ENCODE measurements around the gene ACSS3. TPM values are rescaled to one million over a fixed set of nuclear protein-coding genes. Genes with fewer than 3 reads are reported as not detected.
"Not testable (repeated sequence)": the region's sequence is repeated elsewhere in the genome, so short reads cannot be mapped to it uniquely, and the experiment has no call there.

ACSS3 gene
- total RNA-seq, 2 donors from 2014 or later, result not detected

DNA sequence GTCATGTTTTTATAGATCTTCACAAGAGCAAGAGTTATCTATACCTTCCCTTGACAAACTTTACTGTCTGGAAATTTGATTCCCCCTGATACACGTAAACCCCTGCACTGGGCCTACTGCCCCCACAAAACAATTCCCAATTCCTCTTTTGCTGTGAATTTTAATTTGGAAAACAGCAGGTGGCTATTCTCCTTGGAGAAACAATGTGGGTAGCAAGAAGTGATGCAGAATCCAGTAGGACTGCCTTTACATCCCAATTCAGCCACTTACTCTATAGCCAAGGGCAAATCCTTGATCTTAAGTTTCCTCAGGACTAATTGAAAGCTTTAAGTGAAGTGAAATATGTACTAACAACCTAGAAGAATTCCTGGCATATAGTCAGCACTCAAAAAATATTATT is 129.3 kb downstream of the ACSS3 start:
- ATAC-seq, result no peak
- no peak for DNase-seq (ENCODE audit: low spot score)
- no peaks in the 10 kb centered on the region for H3K36me3 Mint-ChIP-seq
- no peak overlapping the region for H3K27ac Mint-ChIP-seq
- H3K4me1 Mint-ChIP-seq (ENCODE audit: low read depth in 2 of 2), result no peaks in the 10 kb centered on the region
- peaks cover 11% of the 10 kb centered on the region for H3K9me3 Mint-ChIP-seq
- H3K27me3 Mint-ChIP-seq, result no peaks in the 10 kb centered on the region
- no peak overlapping the region for H3K4me3 Mint-ChIP-seq

DNA sequence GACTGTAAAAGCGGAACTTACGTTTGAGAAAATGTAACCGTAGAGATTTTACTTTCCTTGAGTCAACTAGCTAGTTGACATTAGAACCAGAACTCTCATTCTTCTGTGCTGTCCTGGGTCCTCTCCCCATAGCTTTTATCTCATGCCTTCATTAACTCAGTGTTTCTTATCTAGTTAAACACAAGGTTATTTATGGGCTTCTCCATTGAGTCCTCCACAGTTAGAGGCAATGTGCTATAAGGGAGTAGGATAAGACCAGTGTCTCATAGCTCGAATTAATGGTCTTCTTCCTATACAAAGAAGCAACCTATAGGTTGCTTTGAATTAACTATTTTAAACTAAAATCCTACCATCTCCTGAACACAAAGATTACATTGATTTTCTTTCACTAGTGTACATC is 129.8 kb downstream of the ACSS3 start:
- DNase-seq (ENCODE audit: low spot score) (no peak), ATAC-seq (no peak)

DNA sequence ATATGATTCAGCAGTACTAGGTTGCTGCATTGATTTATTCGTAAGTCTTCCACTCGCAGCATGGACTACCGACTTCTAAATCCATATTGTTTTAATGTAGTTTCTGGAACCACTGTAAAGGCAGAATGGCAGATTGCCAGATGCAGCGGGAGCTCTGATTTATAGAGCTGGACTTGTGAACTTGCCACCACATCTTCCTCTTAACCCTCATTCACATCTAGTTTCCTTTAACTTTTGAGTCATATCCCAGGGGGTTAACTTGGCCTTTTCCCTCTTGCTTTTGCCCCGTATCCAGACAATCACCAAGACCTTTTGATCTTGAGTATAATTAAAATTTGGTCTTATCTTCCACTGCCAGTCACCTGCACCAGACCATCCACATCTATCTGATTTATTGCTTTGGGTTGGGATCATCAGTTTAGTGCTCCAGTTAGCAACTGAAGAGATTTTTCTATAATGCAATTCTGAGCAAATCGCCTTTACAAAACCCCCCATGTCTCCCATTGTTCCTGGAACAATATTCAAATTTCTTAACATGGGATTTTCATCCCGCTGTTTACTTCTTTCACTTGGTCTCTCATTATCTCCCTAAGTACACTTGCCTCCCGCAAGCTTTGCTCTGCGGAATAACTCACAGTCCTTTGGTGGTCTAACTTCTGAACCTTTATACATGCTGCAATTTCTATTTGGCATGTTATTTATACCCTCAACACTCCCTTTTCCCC is 130.5 kb downstream of the ACSS3 start:
- Mint-ChIP-seq H3K9me3 (peaks cover 11% of the 10 kb centered on the region), H3K36me3 (no peaks in the 10 kb centered on the region), H3K4me3 (no peak overlapping the region), H3K4me1 (ENCODE audit: low read depth in 2 of 2) (no peaks in the 10 kb centered on the region), H3K27ac (no peak overlapping the region), H3K27me3 (no peaks in the 10 kb centered on the region)
- DNase-seq (ENCODE audit: low spot score) (no peak), ATAC-seq (no peak)

More for the DNA sequence above, 129.8 kb downstream of the ACSS3 start:
- peaks cover 11% of the 10 kb centered on the region for H3K9me3 Mint-ChIP-seq
- no peak overlapping the region for H3K4me3 Mint-ChIP-seq
- H3K36me3 Mint-ChIP-seq, result no peaks in the 10 kb centered on the region
- H3K27ac Mint-ChIP-seq, result no peak overlapping the region
- no peaks in the 10 kb centered on the region for H3K4me1 Mint-ChIP-seq (ENCODE audit: low read depth in 2 of 2)
- no peaks in the 10 kb centered on the region for H3K27me3 Mint-ChIP-seq

DNA sequence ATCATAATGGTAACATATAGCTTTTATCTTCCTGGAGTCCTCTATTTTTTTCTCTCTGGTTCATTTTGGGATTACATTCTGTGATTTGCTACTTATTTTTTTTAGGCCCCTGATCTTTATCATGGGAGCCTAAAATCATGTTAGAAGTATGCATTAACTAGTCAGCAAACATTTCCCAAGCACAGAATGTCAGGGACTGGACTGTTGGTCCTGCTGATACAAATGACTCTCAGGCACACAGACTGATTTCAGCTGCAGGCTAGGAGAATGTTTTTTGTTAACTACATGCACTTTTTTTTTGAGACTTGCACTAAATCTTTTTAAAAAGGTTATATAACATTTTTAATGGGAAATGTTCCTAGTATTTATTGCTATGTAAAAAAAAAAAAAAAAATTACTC is 131.1 kb downstream of the ACSS3 start:
- H3K27ac Mint-ChIP-seq, result no peak overlapping the region
- no peaks in the 10 kb centered on the region for H3K36me3 Mint-ChIP-seq
- H3K4me3 Mint-ChIP-seq, result no peak overlapping the region
- ATAC-seq (no peak), DNase-seq (ENCODE audit: low spot score) (no peak)
- H3K27me3 Mint-ChIP-seq, result no peaks in the 10 kb centered on the region
- H3K9me3 Mint-ChIP-seq, result peaks cover 15% of the 10 kb centered on the region
- H3K4me1 Mint-ChIP-seq (ENCODE audit: low read depth in 2 of 2), result no peaks in the 10 kb centered on the region

DNA sequence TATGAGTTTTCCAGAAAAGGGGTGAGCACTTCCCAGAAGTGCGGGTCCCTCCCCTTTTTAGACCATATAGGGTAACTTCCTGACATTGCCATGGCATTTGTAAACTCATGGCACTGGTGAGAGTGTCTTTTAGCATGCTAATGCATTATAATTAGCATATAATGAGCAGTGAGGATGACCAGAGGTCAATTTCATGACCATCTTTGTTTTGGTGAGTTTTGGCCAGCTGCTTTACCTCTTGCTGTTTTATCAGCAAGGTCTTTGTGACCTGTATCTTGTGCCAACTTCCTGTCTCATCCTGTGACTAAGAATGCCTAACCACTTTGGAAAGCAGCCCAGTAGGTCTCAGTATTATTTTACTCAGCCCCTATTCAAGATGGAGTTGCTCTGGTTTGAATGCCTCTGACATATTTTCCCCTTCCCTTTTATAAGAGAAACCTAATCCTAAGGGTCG is 131.9 kb downstream of the ACSS3 start:
- H3K4me3 Mint-ChIP-seq; H3K36me3 Mint-ChIP-seq; ATAC-seq; H3K27me3 Mint-ChIP-seq; DNase-seq (ENCODE audit: low spot score); H3K4me1 Mint-ChIP-seq (ENCODE audit: low read depth in 2 of 2); H3K27ac Mint-ChIP-seq: not testable (repeated sequence)
- peaks cover 12% of the 10 kb centered on the region for H3K9me3 Mint-ChIP-seq

DNA sequence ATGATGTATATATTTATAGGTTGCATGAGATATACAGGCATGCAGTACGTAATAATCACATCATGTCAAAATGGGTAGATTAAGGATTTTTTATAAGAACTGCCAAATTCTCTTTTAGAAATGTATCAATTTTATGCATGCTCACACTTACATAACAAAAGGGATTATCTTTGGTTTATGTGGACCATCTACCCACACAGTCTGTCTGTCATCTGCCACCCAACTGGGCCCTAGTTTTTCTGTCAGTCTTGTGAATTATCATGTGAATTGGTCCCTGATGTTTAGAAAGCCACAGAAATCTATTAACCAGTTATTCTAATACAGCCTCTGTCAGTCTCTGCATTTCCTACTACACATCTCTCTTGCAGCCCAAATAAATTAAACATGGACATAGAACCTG is 133.4 kb downstream of the ACSS3 start:
- Mint-ChIP-seq H3K9me3 (peaks cover 12% of the 10 kb centered on the region), H3K4me3 (no peak overlapping the region), H3K36me3 (no peaks in the 10 kb centered on the region), H3K27ac (no peak overlapping the region), H3K4me1 (ENCODE audit: low read depth in 2 of 2) (no peaks in the 10 kb centered on the region), H3K27me3 (no peaks in the 10 kb centered on the region)
- no peak for ATAC-seq
- DNase-seq (ENCODE audit: low spot score), result no peak

DNA sequence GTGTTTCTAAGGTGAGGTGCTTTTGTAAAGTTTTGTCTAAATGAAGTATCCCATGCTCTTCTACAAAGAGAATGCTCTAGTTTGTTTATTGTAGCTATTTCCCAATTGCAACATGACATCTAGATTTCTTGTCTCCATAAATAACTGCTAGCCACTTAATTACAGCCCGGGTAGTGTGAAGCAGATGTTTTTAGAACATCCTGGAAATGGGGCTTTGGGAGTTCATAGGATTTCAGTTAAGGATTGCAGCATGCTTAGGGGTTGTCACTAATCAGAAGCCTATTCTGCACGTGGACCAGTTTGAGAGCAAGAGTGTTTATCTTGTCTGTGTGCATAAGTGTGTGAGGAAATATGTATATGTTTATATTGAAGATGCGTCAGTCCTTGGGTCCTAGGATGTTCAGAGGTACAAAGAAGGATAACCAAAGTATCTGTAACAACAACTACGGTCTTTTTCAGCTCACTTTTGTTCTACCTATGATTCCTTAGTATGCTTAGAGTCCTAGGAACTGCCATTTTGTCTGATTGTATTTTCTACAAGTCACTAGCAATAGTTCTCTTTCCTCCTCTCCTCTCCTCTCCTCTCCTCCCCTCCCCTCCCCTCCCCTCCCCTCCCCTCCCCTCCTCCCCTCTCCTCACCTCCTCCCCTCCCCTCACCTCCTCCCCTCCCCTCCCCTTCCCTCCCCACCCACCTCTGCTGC is 135.3 kb downstream of the ACSS3 start:
- Mint-ChIP-seq H3K4me1 (ENCODE audit: low read depth in 2 of 2) (no peaks in the 10 kb centered on the region), H3K9me3 (peaks cover 12% of the 10 kb centered on the region), H3K36me3 (no peaks in the 10 kb centered on the region), H3K27me3 (no peaks in the 10 kb centered on the region), H3K4me3 (no peak overlapping the region), H3K27ac (no peak overlapping the region)
- no peak for ATAC-seq
- DNase-seq (ENCODE audit: low spot score), result no peak

GRCh38 chr12:81216739-81217138 is 138.9 kb downstream of the ACSS3 start:
- Mint-ChIP-seq H3K9me3 (peaks cover 6% of the 10 kb centered on the region), H3K4me1 (ENCODE audit: low read depth in 2 of 2) (no peaks in the 10 kb centered on the region), H3K27me3 (no peaks in the 10 kb centered on the region), H3K36me3 (no peaks in the 10 kb centered on the region), H3K27ac (no peak overlapping the region), H3K4me3 (no peak overlapping the region)
- DNase-seq (ENCODE audit: low spot score) (no peak), ATAC-seq (no peak)

DNA sequence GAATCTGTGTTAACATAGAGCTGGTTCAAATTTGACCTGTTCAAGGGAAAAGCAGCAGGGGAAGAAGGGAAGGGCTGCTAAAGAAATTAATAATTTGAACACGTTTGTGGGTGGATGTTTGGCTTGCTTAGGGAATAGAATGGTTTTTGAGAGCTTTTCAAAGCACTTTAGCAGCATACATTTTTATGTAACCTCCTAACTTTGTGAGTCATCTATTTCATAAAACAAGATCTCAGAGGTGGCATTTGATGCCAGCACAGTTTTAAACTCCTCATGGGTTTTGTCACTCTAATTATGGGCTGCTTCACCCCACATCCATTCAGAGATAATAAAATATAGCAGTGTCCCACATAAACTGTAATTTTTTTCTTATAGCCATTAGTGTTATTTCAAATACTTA is 143.8 kb downstream of the ACSS3 start:
- H3K36me3 Mint-ChIP-seq, result no peaks in the 10 kb centered on the region
- DNase-seq (ENCODE audit: low spot score) (no peak), ATAC-seq (no peak)
- H3K4me1 Mint-ChIP-seq (ENCODE audit: low read depth in 2 of 2), result no peaks in the 10 kb centered on the region
- H3K27ac Mint-ChIP-seq, result no peak overlapping the region
- H3K4me3 Mint-ChIP-seq, result no peak overlapping the region
- H3K9me3 Mint-ChIP-seq, result peaks cover 6% of the 10 kb centered on the region
- H3K27me3 Mint-ChIP-seq, result no peaks in the 10 kb centered on the region

DNA sequence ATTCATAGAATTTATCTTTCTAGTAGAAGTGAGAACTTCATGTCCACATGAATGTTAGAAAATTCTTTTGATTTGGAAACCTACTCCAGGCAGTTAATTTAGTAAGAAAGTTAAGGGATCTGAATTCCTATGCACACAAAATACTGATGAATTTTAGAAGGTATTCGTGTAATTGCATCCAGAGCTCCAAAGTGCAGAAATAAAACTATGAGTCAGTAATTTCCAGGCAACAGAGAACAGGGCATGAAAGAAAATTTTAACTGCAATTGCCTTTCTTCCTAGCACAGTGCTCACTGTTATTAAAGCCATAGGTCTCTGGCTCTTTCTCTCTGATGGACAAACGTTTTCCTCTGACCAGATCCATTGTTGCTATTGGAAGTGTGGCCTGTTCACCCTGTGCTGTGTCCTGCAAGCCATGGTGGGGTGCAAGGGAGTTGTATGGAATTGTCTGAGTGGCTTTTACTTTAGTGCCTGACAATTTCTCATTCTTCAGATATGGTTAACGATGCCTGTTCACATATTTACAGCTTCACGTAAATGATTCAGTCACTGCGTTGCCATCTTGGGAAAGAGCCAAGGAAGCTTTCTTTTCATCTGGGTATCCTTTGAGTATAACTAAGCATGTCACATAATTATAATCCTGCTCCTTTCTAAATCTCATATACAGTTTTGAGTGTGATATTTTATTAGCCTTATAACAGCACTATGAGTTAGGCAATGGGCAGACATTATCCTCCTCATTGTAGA is 145.1 kb downstream of the ACSS3 start:
- ATAC-seq (no peak), DNase-seq (ENCODE audit: low spot score) (no peak)
- peaks cover 11% of the 10 kb centered on the region for H3K9me3 Mint-ChIP-seq
- no peak overlapping the region for H3K27ac Mint-ChIP-seq
- H3K36me3 Mint-ChIP-seq, result no peaks in the 10 kb centered on the region
- H3K4me3 Mint-ChIP-seq, result no peak overlapping the region
- no peaks in the 10 kb centered on the region for H3K27me3 Mint-ChIP-seq
- no peaks in the 10 kb centered on the region for H3K4me1 Mint-ChIP-seq (ENCODE audit: low read depth in 2 of 2)

DNA sequence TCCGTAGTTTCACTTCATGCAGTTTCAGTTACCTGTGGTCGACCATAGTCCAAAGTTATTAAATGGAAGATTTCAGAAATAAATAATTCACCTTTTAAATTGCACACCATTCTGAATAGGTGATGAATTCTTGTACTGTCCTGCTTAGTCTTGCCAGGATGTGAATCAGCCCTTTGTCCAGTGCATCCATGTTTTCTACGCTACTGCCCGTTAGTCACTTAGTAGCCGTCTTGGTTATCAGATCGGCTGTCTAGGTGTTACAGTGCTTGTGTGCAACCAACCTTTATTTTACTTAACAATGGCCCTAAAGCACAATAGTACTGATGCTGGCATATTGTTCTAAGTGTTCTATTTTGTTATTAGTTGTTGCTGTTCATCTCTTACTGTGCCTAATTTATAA is 146.7 kb downstream of the ACSS3 start:
- H3K9me3 Mint-ChIP-seq, result peaks cover 11% of the 10 kb centered on the region
- DNase-seq (ENCODE audit: low spot score), result no peak
- H3K27me3 Mint-ChIP-seq, result no peaks in the 10 kb centered on the region
- no peak overlapping the region for H3K4me3 Mint-ChIP-seq
- H3K4me1 Mint-ChIP-seq (ENCODE audit: low read depth in 2 of 2), result no peaks in the 10 kb centered on the region
- no peaks in the 10 kb centered on the region for H3K36me3 Mint-ChIP-seq
- no peak overlapping the region for H3K27ac Mint-ChIP-seq
- no peak for ATAC-seq

GRCh38 chr12:81229759-81230158 is 151.9 kb downstream of the ACSS3 start:
- H3K27ac Mint-ChIP-seq, result no peak overlapping the region
- DNase-seq (ENCODE audit: low spot score) (no peak), ATAC-seq (no peak)
- H3K36me3 Mint-ChIP-seq, result no peaks in the 10 kb centered on the region
- no peaks in the 10 kb centered on the region for H3K4me1 Mint-ChIP-seq (ENCODE audit: low read depth in 2 of 2)
- H3K4me3 Mint-ChIP-seq, result no peak overlapping the region
- H3K27me3 Mint-ChIP-seq, result no peaks in the 10 kb centered on the region
- peaks cover 13% of the 10 kb centered on the region for H3K9me3 Mint-ChIP-seq

DNA sequence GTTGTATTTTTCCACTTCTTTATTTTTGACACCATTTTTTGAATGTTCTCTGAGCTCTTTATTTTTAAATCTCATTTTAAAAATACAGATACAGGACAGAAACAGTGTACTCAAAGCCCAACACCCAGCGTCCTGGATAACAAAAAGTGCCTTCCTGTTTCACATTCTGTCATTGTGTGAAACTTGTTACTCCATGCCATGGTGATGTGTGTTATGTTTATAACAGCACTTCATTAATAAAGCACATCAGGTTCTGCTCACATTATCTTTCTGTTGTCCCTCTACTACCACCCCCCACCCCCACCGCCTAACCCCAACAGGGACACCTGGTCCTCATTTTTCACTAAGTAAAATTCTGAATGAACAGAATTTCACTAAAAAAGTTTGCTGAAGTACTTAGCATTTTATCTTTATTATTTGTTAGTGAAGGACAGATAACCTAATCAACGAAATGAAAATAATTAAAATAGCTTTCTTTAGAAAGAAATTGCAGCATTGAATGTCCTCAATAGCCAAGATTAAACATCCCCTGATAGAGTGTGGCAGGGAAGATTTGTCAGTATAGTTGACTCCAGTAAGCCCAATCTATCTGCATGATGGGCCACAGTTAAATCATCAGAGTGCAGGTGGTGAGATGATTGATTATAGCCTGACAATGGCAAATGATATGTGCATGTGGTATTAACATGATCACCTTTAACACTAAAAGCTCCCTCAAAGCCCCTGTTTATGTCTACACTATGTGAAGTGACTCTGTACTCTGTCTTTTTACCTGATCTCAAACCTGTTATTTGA is 153.9 kb downstream of the ACSS3 start:
- Mint-ChIP-seq H3K27me3 (no peaks in the 10 kb centered on the region), H3K36me3 (no peaks in the 10 kb centered on the region), H3K27ac (no peak overlapping the region), H3K4me1 (ENCODE audit: low read depth in 2 of 2) (no peaks in the 10 kb centered on the region), H3K4me3 (no peak overlapping the region), H3K9me3 (peaks cover 6% of the 10 kb centered on the region)
- DNase-seq (ENCODE audit: low spot score) (no peak), ATAC-seq (no peak)
